GM18861 (cell line): ENCODE measurements around the gene ORMDL3.
"Not testable (repeated sequence)": the region's sequence is repeated elsewhere in the genome, so short reads cannot be mapped to it uniquely, and the experiment has no call there.

Experiments used
- ATAC-seq: cut with Tn5 transposase; IDR thresholded peaks from one replicate; pipeline ENCODE4 v1.9.1; 2021; ENCODE audit not compliant: unreplicated experiment

The ORMDL3 gene

DNA sequence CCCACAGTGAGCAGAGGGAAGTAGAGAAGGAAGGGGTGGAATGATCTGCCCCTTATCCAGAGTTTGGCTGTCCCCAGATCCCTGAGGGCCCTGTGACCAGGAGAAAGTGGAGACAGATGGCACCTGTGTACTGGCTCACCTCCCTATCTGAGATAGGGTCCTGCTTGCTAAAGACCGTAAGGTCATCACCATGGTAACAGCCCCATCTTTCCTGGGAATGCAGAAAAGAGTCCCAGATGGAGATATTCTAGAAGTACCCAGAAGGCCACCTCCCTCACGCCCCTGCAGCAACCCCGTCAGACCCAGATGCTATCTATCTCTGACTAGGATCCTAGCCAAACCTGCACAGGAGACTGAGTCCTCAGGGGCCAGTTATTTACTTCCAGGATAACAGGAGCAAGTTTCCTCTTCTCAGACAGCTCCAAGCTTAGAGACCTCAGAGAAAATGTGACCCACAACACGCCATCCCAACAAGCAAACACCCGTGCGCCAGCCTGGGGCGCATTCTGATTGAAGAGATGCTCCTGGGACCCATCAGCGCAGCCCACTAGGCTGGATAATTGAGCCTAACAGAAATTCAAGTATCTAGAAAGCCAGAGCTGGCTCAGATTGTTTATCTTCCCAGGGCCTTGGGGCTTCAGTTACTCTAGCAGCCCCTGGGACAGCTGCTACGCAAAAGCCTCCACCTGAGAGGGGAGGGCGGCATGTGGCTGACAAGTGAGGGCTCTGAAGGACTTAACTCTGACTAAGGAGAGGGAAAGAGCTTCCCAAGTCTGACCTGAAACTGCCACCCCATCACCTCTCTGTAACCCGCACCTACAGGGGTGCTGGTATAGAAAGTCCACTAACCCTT, 1.9 kb downstream of the ORMDL3 start:
- no peak for ATAC-seq

DNA sequence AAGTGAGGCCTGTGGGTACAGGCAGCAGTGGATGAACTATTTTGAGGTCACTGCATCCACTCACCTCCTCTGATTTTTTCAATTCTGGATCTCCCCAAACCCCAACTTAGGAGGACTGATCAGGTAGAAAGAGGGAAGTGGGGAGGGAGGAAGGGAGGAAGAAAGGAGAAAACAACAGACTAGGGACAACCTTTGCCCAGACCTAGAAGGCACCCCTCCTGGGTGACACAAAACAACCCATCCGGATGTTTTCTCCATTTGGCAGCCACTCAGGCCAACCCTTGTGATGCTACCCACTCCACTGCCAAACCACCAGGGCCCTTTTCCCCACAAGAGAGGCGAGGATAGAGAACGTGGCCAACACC, 2.7 kb downstream of the ORMDL3 start:
- ATAC-seq = no peak

DNA sequence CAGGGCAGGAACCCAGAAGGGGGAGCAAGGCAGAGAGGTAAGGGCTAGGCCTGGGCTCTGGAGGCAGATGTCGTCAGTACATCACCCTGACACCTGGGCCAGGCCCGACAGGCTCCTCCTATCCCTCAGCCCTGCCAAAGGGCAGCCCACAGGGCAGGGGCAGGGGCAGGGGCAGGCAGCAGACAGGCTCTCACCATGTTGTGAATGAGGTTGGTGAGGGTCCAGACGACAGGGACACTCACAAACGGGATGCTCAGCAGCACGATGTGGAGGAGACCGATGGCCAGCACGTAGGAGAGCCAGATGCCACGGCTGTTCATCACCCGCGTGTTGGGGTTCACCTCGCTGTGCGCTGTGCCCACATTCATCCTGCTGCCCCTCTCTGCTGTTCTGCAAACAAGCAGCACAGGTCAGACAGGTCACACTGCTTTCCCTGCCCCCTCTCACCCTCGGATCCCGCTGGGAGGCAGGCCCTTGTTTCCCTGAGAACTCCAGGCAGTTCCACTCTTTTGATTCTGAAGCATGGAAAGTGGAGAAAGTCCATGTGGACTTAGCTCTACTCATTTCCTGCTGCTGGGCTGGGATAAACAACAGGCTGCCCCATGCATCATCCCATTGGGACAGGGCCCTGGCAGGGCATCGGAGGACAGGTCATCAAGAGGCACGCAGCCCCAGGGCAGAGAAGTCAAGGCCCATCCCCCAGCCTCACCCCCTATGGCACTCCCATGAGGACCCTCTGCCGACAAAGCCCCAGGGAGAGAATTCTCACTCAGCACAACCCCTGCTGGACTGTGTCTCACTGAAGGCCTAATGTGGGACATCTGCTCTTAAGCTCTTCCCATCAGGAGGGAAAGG, 3.3 kb downstream of the ORMDL3 start:
- ATAC-seq = no peak

GRCh38 chr17:39923230-39923629, 4.2 kb downstream of the ORMDL3 start:
- no peak for ATAC-seq

DNA sequence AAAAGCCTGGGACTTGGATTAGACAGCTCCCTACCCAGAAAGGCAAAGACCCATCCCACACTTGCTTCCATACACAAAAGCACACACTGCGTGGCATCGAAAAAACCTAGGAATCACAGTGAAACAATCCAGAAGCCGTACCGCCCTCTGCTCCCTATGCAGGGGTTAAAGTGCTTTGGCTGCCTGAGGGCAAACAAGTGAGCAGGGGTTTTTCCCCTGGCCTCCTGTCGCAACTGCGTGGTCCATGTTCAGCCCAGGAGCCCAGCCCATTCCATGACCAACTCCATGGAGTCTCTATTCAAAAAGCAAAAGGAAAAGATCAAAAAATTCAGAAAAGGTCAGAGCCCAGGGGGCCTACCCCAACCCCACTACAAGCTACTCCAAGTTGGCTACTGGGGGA, 5.4 kb downstream of the ORMDL3 start:
- ATAC-seq = no peak

GRCh38 chr17:39921323-39921722, 6.1 kb downstream of the ORMDL3 start:
- no peak for ATAC-seq

DNA sequence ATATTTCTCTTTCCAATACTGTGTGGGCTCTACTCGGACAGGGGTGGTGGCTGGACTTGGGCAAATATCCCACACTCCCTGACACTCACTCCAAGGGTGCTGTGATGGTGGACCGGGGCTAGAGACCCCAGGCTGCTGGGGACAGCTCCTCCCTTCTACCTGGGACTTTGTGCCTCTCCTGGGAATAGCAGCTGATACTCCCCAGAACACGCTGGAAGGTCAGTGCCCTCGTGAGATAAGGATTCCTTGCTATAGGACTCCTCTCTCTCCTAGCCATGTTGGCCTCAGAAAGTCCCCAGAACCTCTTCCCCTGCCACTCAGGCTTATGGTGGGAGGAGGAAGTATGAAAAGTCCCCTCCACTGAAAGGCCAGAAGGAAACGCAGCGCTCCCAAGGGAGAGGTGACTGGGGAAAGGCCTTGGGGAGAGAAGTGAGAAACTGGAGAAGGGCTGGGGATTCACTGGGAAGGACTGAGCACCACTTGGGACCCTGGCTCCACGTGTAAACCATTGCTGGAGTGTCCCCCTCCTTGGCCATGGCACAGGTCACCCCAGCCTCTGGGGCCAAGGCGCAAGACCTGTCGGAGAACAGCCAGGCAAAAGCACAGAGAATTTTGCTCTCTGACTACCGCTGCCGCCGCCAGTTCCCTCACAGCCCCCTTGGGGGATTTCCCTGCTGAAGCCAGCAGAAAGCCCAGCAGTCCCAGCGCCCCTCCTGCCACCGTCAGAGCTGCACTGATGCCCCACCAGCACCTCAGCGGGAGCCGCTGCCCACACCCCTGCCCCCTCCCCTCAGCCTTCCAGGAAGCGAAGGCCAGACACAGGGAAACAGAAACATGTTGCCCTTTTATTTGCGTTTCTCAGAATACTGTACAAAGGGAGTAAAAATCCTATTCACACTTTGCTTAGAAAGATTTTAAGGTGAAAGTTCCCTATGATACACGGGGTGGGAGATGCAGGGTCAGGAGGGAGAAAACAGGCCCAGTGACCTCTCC, 6.9 kb downstream of the ORMDL3 start:
- ATAC-seq = no peak

- ATAC-seq = no peak
These were observed 8.2 kb downstream of the ORMDL3 start for GRCh38 chr17:39919087-39919683.

- ATAC-seq = no peak
These were observed 10.5 kb downstream of the ORMDL3 start for GRCh38 chr17:39916918-39917317.

DNA sequence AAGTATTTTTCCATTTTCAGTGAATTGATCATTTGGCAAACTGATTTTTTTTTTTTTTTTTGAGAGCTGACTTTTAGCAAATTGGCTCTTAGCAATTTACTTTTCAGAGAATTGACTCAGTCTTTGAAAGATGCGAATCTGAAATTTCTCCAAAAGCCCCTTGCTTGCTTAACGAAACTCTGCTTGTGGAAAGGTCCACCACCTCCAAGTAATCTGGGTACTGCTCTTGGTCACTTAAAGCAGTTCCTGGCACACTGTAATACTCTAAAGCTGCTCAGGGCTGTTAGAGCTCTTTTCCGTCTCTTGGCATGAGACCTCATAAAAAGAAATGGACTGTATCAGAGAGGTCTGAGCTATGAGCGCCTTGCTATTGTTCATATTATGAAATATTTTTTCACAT, 11.8 kb downstream of the ORMDL3 start:
- no peak for ATAC-seq

DNA sequence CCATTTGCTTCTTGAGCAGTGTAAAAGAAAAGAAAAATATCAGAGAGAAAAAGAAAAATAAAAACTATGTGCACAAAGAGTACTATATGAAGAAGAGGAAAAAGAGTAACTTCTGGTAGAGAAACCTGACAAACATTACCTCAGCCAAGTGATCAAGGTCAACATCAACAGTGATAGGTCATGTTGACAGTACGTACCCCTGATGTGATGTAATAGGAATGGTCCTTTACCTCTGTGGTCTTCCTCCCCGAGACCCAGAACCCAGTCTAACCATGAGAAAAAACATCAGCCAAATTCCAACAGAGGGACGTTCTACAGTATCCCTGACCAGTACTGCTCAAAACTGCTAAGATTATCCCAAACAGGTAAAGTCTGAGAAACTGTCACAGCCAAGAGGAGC, 13.4 kb downstream of the ORMDL3 start:
- no peak for ATAC-seq

GRCh38 chr17:39908789-39909352, 18.5 kb downstream of the ORMDL3 start:
- no peak for ATAC-seq

DNA sequence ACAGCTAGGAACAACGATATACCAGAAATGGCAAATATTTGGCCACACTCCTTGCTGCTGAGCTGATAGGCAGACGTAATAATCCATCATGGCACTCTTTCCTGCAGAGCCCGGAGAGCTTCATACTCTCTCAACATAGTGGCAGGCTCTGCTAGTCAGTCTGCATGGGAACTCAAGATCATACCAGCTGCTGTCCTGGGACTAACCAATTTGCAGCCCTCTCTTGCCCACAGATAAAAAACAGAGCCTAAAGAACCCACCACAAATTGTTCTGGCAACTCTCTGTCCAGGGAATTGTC, 22.5 kb downstream of the ORMDL3 start:
- no peak for ATAC-seq

- no peak for ATAC-seq
These were observed 24.1 kb downstream of the ORMDL3 start for GRCh38 chr17:39903158-39903884.

GRCh38 chr17:39902027-39902426, 25.4 kb downstream of the ORMDL3 start:
- not testable (repeated sequence) for ATAC-seq

DNA sequence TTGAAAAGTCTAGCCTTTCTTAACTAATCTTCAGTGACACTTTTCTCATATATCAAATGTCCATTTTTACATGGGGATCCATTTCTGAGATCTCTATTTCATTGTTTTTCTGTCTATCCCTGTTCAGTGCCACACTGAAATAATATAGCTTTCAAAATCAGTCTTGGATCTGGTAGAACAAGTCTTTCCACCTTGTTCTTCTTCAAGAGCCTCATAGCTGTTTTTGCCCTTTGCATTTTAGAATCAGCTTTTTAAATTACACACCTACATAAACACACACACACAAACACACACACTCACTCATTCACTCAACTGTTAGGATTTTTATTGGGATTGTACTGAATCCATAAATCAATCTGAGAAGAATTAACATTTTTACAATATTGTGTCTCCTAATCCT, 28.2 kb downstream of the ORMDL3 start:
- ATAC-seq = no peak

DNA sequence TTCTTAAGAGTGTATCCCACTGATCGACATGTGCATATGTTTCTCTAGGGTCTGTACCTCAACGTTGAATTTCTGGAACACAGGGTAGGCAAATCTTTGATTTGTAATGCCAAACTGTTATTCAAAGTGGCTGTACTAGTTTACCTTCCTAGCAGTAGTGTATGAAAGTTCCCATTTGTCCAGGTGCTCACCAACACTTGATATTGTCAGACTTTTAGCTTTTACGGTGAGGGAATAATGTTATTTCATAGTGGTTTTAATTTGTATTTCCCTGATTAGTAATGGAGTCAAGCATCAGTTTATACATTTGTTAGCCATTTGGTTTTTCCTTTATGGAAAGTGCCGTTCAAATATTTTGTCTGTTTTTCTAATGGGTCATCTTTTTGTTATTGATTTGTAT, 29.3 kb downstream of the ORMDL3 start:
- no peak for ATAC-seq

DNA sequence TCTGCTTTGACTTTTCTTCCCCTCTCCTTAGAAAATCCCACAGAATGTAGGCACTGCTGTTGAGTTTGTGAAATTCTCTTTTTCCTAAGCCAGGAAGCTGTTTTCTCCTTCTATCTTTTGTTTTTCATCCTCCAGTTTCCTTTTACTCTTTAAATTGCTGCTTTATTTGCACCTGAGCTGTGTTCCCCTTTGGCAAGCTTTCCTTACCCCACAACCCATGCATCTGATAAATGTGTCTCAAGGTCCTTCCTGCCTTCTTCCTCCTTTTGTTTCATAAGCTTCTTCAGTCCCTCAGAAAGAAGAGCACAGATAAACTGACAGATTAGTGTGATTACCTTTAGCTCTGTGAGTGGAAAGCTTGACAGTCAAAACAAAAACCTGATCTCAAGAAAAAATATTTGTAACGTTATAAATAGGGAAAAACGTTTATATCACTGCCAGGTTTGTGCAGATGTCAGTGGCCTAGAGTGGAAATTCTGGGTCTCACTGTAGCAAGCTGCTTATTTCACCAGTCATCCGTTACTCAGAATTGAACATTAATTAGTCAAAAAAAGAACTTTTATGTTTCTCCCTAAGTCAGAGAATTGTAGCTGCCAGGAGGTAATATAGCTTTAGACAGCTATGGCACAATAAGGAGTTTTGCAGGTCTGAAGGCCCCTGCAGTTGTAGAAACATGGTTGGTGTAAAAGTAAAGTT, 32.6 kb downstream of the ORMDL3 start:
- ATAC-seq = no peak

DNA sequence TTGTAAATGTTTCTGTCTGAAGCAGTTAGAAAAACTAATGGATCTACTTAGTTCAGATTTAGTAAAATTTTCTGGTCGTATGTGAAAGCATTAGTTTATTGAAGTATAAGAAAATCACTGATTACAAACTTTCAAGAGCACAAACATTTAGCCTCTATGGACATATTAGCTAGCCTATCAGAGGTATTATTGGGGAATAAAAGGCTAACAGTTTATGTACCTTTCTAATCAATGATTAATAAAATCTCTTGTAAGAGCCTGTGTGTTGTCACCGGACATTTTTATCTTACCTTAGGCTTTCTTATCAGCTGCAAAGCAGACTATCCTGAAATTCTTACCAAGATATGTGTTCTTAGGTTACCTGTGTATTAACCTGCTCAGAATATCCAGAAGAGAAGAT, 38.2 kb downstream of the ORMDL3 start:
- no peak for ATAC-seq
